CD4-positive, alpha-beta T cell (primary cell): ENCODE results near the gene GRIA3. TPM values are rescaled to one million over a fixed set of nuclear protein-coding genes. Genes with fewer than 3 reads are reported as not detected.

ENCODE experiments used
- ATAC-seq: fragments of 200-7000 bp; cut with Tn5 transposase; one replicate; pipeline ENCODE4 v1.10.0; 2022; ENCODE audit warnings: mild to moderate bottlenecking; ENCODE audit not compliant: poor library complexity
- CTCF ChIA-PET: fragments of 350-600 bp; sonication (Branson Sonifier 250); formaldehyde crosslinking; loops from one replicate; lab custom pipeline; 2021; ENCODE audit warnings: antibody characterized with exemption, inconsistent platforms; lab: Charles Lee
- POLR2A ChIA-PET: fragments of 350-600 bp; sonication (Branson Sonifier 250); formaldehyde crosslinking; loops from one replicate; lab custom pipeline; 2021; ENCODE audit warnings: antibody characterized with exemption, inconsistent platforms; lab: Charles Lee
- DNase-seq, 14 experiments: peaks; one replicate each; pipeline ENCODE4 v3.0.0-alpha.2; 2013 to 2020; ENCODE audit warnings: mixed read lengths in 2 of 14
- H3K27ac ChIP-seq, 2 donors: one replicate each; pipeline versions ENCODE4 v1.5.1 to v1.7.0; 2013; ENCODE audit warnings: low read length in 2 of 2, low read depth in 1 of 2, mild to moderate bottlenecking in 1 of 2
- H3K27me3 ChIP-seq, 2 experiments: 1 replicate in 1 of 2; 2 replicates in 1 of 2; pipeline versions ENCODE4 v1.6.1 to v1.7.0; 2013; ENCODE audit warnings: low read length in 2 of 2, control low read depth in 1 of 2, mild to moderate bottlenecking in 1 of 2, moderate library complexity in 1 of 2; ENCODE audit not compliant: insufficient read depth in 2 of 2, control insufficient read depth in 1 of 2
- H3K36me3 ChIP-seq: one replicate; pipeline ENCODE4 v1.6.1; 2013; ENCODE audit warnings: low read length, control low read depth; ENCODE audit not compliant: insufficient read depth
- H3K4me1 ChIP-seq: one replicate; pipeline ENCODE4 v1.6.1; 2013; ENCODE audit warnings: low read length, control low read depth; ENCODE audit not compliant: insufficient read depth
- H3K4me3 ChIP-seq: one replicate; pipeline ENCODE4 v1.5.1; 2013; ENCODE audit warnings: mild to moderate bottlenecking, low read length, moderate library complexity
- H3K9me3 ChIP-seq, 2 experiments: 1 replicate in 1 of 2; 2 replicates in 1 of 2; pipeline versions ENCODE4 v1.6.1 to v1.7.0; 2013; ENCODE audit warnings: low read length in 2 of 2, mild to moderate bottlenecking in 2 of 2, control low read depth in 1 of 2, moderate library complexity in 1 of 2; ENCODE audit not compliant: control insufficient read depth in 1 of 2, insufficient read depth in 1 of 2
- H3K27ac Mint-ChIP-seq: one replicate; pipeline ENCODE4 v1.8.0; 2020; ENCODE audit warnings: mixed read lengths
- H3K27me3 Mint-ChIP-seq: one replicate; pipeline ENCODE4 v1.8.0; 2021; ENCODE audit warnings: mixed read lengths
- H3K36me3 Mint-ChIP-seq: one replicate; pipeline ENCODE4 v1.8.0; 2021; ENCODE audit warnings: low read depth, mixed read lengths
- H3K4me1 Mint-ChIP-seq: one replicate; pipeline ENCODE4 v1.8.0; 2021; ENCODE audit warnings: low read depth, mixed read lengths
- H3K4me3 Mint-ChIP-seq: one replicate; pipeline ENCODE4 v1.8.0; 2020; ENCODE audit warnings: mild to moderate bottlenecking, mixed read lengths
- H3K9me3 Mint-ChIP-seq: one replicate; pipeline ENCODE4 v1.8.0; 2020; ENCODE audit warnings: mixed read lengths
- intact Hi-C, 2 experiments: fragments of 100-400 bp; cut with DNase I in 1 of 2; cut with micrococcal nuclease in 1 of 2; formaldehyde crosslinking; loops; one replicate each; pipeline versions ENCODE4 v1.15.1 to v1.9.0; 2023 to 2025; cut with DNase I, micrococcal nuclease
- total RNA-seq, 174 experiments: library from RNA in 2 of 174; stranded (reverse) in 2 of 174; gene quantifications; one replicate each; pipeline ENCODE4 v1.2.3 and lab custom pipeline; 2021 to 2026
- TF ChIP-seq, protein P1 (sequence below): fragments of 200-600 bp; IDR thresholded peaks from one replicate; pipeline ENCODE4 v1.8.0; 2022; ENCODE audit warnings: antibody characterized with exemption, mild to moderate bottlenecking

The GRIA3 gene
- total RNA-seq, 2 experiments from 2014 or later, result not detected

DNA sequence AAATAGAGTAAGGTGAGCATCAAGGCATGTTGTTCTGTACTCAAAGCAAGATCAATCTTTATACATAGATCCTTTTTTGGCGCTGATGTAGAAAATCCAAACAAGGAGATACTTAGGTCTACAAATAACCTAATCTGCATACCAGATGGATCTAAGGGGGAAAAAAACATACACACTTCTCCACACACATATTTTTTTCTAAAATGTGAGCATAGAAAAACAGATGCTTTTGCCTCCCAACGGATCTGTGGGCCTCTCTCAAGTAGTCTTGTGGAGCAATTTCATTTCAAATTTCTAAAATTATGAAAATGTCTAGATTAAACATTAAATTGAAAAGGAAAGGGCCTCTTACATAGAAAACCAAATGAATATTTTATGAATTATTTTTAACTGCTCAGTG, 166.1 kb downstream of the GRIA3 start:
- Mint-ChIP-seq H3K4me1 (no peaks in the 10 kb centered on the region), H3K27me3 (peaks cover 4% of the 10 kb centered on the region), H3K27ac (no peak overlapping the region), H3K9me3 (no peaks in the 10 kb centered on the region), H3K36me3 (no peaks in the 10 kb centered on the region), H3K4me3 (no peak overlapping the region)
- Histone ChIP-seq H3K9me3 (no peaks in the 10 kb centered on the region), H3K36me3 (no peaks in the 10 kb centered on the region), H3K4me3 (no peak overlapping the region), H3K27ac (no peak overlapping the region), H3K4me1 (no peaks in the 10 kb centered on the region), H3K27me3 (no peaks in the 10 kb centered on the region)
- ChIA-PET POLR2A (no interaction called here), CTCF (no interaction called here)
- intact Hi-C loops, result no loop called here
- TF ChIP-seq, protein P1, sequence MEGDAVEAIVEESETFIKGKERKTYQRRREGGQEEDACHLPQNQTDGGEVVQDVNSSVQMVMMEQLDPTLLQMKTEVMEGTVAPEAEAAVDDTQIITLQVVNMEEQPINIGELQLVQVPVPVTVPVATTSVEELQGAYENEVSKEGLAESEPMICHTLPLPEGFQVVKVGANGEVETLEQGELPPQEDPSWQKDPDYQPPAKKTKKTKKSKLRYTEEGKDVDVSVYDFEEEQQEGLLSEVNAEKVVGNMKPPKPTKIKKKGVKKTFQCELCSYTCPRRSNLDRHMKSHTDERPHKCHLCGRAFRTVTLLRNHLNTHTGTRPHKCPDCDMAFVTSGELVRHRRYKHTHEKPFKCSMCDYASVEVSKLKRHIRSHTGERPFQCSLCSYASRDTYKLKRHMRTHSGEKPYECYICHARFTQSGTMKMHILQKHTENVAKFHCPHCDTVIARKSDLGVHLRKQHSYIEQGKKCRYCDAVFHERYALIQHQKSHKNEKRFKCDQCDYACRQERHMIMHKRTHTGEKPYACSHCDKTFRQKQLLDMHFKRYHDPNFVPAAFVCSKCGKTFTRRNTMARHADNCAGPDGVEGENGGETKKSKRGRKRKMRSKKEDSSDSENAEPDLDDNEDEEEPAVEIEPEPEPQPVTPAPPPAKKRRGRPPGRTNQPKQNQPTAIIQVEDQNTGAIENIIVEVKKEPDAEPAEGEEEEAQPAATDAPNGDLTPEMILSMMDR, result no peak
- no peak for DNase-seq
- no peak for ATAC-seq

DNA sequence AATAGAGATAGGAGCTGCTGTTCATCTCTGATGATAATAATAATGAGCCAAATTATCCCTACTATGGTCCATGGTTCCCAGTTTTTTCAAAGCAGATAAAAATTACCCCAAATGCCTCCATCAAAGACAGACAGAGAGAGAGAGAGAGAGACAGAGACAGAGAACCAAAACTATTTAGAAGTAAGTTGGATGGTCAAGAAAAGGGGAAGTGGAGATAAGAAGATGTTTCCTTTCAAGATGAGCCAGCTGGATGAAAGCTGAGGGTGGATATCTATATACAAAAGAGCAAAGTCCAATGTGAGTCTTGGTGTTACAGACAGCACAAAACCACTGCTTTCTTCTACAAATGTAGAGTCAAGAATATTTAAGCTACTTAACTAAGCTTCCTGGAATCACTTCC, 173.9 kb downstream of the GRIA3 start:
- Histone ChIP-seq H3K4me1 (no peaks in the 10 kb centered on the region), H3K36me3 (no peaks in the 10 kb centered on the region), H3K27me3 (no peaks in the 10 kb centered on the region), H3K27ac (no peak overlapping the region), H3K4me3 (no peak overlapping the region), H3K9me3 (no peaks in the 10 kb centered on the region)
- Mint-ChIP-seq H3K36me3 (no peaks in the 10 kb centered on the region), H3K27me3 (peaks cover 5% of the 10 kb centered on the region), H3K4me1 (no peaks in the 10 kb centered on the region), H3K27ac (no peak overlapping the region), H3K9me3 (no peaks in the 10 kb centered on the region), H3K4me3 (no peak overlapping the region)
- POLR2A ChIA-PET, result no interaction called here
- intact Hi-C loops, result no loop called here
- no peak for ATAC-seq
- DNase-seq, result no peak
- TF ChIP-seq, protein P1, result no peak
- CTCF ChIA-PET, result no interaction called here

DNA sequence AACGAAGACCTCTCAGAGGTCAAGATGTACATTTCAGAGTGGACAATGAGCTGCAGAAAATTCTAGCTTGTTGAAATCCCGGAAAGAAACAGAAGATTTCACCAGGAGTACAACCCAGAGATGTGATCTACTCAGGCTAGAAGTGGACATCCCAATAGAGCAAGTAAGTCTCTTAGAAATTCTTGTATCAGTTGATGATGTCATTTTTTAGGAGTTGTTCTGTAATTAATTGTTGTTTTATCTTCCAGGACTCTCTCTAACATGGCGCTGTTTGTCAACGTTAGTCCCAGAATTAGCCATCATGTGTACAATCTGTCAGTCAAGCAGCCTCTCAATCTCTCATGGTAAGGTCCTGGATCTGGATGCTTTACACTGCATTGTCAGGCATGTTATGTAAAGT, 174.4 kb downstream of the GRIA3 start:
- H3K4me3 Mint-ChIP-seq, result no peak overlapping the region
- H3K4me3 ChIP-seq, result no peak overlapping the region
- ATAC-seq, result no peak
- H3K27ac Mint-ChIP-seq, result no peak overlapping the region
- no peaks in the 10 kb centered on the region for H3K9me3 ChIP-seq
- H3K36me3 Mint-ChIP-seq, result no peaks in the 10 kb centered on the region
- intact Hi-C loops, result no loop called here
- ChIA-PET POLR2A (no interaction called here), CTCF (no interaction called here)
- no peaks in the 10 kb centered on the region for H3K27me3 ChIP-seq
- H3K4me1 ChIP-seq, result no peaks in the 10 kb centered on the region
- TF ChIP-seq, protein P1, result no peak
- no peaks in the 10 kb centered on the region for H3K36me3 ChIP-seq
- no peak overlapping the region for H3K27ac ChIP-seq
- DNase-seq, result no peak
- peaks cover 5% of the 10 kb centered on the region for H3K27me3 Mint-ChIP-seq
- no peaks in the 10 kb centered on the region for H3K4me1 Mint-ChIP-seq
- H3K9me3 Mint-ChIP-seq, result no peaks in the 10 kb centered on the region
